Endometrium (tissue), 2 donors: ENCODE data around the gene ZNF688.
"Not testable (repeated sequence)": the region's sequence is repeated elsewhere in the genome, so short reads cannot be mapped to it uniquely, and the experiment has no call there.

Experiments
- FAIRE-seq: peaks from 2 replicates; lab custom pipeline; 2012; peaks lifted over from hg19 to GRCh38; lab: Jason Lieb, UNC
- donor health status: control.
- donor health status: control.

The ZNF688 gene

GRCh38 chr16:30557707-30557956 is 13.9 kb downstream of the ZNF688 start:
- FAIRE-seq, result no peak

GRCh38 chr16:30556125-30556473 is 15.4 kb downstream of the ZNF688 start:
- FAIRE-seq, result no peak

DNA sequence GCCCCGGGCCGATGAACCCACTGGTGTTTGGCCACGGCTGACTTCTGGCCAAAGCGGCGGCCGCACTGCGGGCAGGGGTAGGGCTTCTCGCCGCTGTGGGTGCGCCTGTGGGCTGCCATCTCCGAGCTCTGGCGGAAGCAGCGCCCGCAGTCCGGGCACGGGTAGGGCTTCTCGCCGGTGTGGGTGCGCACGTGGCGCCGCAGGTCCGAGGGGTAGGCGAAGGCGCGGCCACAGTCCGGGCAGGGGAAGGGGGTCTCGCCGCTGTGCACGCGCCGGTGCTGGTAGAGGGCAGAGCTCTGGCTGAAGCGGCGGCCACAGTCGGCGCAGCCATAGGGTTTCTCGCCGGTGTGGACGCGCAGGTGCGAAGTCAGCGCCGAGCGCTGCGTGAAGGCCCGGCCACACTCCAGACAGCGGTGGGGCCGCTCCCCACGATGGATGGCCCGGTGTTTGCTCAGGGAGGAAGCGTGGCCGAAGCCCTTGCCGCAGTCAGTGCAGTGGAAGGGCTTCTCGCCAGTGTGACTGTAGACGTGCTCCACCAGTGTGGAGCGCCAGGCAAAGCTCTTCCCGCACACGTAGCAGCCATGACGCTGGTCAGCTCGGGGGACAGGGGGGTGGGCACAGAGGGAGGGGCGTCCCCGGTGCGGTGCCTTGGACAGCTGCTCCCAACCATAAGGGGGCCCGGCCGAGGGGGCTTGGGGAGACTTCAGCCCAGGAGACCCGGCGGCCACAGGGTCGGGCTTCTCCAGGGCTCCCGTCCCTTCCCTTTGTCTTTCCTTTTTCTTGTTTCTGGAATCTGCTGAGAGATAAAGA is 16.0 kb downstream of the ZNF688 start:
- FAIRE-seq, result no peak

- FAIRE-seq, result no peak
Measured at GRCh38 chr16:30554557-30555314, 16.8 kb downstream of the ZNF688 start.

DNA sequence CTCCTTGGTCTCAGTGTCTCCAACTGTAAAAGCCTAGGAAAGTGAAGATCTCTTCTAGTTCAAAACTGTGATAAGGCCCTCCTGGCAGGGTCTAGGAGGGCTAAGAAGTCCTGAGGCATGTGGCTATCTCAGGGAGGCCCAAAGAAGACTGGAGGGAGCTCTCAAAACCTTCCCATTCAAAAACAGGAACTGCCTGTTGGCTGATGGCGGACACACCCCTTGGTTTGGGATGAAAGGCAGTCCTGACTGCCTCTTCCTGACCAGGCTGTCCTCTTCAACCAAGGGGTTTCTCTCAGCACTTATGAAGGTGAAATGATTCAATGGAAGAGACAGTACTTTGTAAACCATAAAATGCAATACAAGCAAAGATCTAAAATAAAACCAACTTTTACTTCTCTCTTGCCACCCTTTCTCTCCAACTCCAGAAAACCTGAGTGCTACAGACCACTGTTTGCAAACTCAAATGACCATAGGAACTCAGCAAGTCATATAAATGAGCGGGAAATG is 18.1 kb downstream of the ZNF688 start:
- no peak for FAIRE-seq

DNA sequence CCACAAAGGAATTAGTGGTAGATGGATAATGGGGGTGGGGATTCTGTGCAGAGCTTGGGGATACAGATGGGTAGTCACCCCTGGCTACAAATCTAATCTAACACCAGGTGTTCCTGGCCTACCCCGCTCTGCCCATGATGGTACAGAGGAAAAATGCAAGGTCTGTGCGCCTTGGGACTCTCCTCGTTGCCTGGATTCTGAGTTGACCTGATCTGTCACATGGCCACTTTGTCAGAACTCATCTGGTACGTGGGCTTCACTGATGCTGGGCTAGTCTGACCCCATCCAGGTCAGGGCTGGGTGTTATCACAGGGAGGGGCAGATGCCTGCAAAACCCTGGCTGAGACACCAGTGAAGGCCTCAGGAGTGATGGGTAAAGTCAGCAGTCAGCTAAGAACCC is 18.6 kb downstream of the ZNF688 start:
- no peak for FAIRE-seq

DNA sequence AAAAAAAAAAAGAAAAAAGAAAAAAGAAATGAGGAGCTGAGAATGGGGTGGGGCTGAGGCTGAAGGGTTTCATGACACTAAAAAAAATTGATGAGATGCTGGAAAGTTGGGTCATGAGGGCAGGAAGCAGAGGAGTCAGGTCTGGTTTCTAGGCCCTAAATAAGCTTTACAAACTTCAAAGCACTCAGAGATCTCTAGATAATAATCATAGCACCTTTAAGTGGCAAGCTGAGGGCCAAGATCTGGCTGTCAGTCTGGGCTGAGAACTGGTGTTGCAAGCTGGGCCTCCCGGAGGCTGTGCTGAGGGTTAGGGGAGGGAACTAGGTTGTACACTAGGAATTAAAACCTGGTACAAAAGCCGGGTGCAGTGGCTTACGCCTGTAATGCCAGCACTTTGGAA is 19.7 kb downstream of the ZNF688 start:
- FAIRE-seq, result no peak

- FAIRE-seq, result no peak
Measured at GRCh38 chr16:30548416-30549253, 22.9 kb downstream of the ZNF688 start.

DNA sequence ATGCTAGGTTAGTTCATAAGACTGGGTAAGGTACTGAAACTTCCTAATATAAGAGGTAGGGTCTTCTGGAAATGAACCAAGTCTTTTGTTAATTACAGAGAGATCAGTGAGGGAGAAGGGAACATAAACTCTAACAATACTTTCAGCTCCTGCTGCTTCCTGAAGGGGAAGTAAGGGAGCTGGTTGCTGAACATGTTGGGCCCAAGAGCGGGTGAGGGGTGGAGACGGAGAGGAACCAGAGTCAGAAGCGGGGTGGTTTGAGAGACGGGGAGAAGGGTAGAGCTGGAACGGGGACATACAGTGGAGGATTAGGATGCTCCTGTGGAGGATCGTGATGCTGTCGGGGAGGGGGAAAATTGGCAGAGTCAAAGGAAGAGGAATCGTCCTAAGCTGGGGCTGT is 25.4 kb downstream of the ZNF688 start:
- FAIRE-seq, result no peak

- no peak for FAIRE-seq
Measured at GRCh38 chr16:30543067-30543466, 28.4 kb downstream of the ZNF688 start.

DNA sequence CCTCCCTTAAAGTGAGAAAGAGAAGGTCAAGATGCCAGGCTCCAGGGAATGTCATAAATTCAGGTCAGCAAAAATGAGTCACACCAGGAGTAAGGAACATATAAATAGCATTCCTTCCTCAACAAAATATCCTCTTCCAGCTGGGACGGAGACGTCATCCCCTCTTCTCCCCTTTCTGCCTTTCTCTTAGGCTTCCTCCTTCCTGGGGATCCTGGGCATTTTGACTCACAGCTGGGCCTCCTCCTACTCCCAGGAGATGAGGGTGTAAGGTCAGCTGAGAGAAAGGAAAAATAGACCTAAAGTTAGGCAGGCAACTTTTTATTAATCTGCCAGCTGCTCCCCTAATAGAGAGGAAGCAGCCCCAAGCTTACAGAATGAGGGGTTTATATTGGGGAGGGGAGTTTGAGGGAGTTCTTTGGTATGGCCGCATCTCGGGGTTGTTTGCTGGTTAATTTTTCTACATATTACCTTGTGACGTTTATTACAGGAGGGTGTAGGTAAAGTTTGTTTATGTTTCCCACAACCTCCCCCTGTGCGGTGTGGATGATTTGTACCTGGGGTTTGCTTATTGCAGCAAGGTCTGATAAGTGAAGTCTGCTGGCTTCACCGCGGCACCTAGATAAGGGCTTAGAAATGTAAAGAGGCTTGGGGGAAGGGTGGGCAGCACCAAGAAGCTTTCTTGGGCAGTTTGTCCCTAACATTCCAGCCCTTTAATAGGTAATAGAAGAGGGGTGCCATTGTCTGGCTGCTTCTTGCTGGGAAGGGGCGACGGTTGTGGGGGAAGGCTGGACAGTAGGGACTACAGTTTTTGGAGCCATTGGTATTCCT is 29.8 kb downstream of the ZNF688 start:
- FAIRE-seq, result no peak

DNA sequence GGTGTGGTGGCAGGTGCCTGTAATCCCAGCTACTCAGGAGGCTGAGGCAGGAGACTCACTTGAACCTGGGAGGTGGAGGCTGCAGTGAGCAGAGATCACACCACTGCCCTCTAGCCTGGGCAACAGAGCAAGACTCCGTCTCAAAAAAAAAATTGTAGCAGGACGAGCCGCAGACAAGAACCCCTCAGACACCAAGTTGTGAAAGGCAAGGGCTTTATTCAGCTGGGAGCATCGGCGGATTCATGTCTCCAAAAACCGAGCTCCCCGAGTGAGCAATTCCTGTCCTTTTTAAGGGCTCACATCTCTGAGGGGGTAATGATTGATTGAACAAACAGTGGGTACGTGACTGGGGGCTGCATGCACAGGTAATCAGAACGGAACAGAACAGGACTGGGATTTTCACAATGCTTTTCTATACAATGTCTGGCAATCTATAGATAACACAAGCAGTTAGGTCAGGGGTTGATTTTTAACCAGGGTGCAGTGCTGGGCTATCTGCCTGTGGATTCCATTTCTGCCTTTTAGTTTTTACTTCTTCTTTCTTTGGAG is 30.5 kb downstream of the ZNF688 start:
- FAIRE-seq, result not testable (repeated sequence)

- FAIRE-seq, result not testable (repeated sequence)
Measured at GRCh38 chr16:30539986-30540526, 31.5 kb downstream of the ZNF688 start.

DNA sequence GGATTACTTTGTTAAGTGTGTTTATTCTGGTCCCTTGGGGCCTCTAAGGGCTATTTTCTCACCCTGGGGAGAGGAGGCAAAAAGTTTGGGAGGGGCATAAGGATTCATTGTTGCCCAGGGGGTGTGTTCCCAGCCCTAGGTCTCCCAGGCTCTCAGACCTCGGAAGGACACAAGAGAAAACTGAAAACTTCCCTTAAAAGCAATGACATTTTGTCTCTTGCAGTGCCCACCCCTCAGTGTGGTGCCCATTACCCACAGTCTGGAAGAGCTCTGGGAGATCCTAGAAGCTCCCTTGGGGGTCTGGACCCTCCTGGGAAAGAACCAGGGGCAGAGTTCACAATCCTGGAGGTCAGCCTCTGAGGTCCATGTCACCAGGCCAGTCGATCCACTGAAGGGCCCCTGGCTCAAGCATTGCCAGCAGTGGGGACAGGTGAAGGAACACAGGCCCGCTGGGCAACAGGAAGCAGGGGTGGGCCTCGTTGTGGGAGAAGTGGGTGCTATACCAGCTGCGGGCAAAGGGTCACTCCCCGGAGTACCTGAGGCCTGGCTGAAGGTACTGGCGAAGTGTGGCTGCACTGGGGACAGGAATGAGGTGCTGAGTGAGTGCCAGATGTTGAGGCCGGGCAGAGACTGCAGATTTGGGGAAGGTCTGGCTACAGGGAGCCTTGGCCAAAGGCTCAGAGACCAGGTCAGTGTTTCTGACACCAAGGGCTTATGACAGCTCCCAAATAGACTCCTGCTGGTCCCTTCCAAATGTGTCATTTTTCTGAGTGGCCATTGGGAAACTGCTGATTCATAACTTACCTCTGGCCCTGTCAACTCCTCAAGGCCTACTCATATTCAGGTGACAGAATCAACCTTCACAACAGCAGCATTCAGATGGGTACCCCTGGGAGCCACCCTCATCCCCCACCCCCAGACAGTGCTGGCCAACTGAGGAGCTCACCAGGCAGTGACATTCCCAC is 32.2 kb downstream of the ZNF688 start:
- no peak for FAIRE-seq

- FAIRE-seq, result not testable (repeated sequence)
Measured at GRCh38 chr16:30536391-30537024, 35.0 kb downstream of the ZNF688 start.

DNA sequence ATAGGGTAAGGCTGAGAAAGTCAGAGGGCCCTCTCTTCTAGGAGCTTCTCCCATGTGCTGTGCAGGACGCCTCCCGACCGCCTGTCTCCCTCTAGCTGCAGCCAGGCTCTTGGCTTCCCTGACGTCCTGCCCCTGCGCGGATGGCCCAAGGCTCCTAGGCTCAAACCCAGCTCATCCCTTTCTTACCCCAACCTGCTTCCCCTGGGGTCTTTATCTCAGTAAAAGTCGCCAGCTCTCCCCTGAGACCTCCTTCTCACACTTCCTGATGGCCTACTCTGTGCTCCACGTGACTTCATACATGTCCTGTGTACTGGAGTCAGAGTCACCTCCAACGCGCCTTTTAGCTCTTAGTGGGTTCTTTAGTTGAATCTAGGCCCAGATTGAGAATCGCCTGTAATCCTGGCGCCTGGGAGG is 35.7 kb downstream of the ZNF688 start:
- no peak for FAIRE-seq

DNA sequence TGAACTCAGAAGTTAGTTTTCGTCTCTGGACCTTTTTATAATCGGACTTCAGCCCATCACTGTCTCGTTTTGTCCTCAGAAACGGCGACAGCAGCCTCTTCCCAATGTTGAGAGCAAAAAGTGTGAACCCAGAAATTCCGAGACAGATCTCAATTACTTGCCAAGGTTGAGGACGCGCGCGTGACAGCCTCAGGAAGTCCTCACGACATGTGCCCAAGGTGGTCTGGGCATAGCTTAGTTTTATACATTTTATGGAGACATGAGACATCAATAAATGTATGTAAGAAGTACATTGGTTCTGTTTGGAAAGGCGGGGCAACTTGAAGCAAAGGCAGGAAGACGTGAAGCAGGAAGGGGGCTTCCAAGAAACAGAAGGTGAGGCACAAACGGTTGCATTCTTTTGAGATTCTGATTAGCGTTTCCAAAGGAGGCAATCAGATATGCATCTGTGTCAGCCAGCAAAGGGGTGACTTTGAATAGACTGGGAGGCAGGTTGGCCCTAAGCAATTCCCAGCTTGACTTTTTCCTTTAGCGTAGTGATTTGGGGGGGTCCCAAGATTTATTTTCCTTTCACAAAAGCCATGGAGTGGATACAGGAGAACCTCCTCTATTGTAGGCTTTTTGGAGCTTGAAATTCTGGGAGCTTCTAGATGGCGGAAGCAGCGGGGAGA is 36.3 kb downstream of the ZNF688 start:
- FAIRE-seq, result no peak

DNA sequence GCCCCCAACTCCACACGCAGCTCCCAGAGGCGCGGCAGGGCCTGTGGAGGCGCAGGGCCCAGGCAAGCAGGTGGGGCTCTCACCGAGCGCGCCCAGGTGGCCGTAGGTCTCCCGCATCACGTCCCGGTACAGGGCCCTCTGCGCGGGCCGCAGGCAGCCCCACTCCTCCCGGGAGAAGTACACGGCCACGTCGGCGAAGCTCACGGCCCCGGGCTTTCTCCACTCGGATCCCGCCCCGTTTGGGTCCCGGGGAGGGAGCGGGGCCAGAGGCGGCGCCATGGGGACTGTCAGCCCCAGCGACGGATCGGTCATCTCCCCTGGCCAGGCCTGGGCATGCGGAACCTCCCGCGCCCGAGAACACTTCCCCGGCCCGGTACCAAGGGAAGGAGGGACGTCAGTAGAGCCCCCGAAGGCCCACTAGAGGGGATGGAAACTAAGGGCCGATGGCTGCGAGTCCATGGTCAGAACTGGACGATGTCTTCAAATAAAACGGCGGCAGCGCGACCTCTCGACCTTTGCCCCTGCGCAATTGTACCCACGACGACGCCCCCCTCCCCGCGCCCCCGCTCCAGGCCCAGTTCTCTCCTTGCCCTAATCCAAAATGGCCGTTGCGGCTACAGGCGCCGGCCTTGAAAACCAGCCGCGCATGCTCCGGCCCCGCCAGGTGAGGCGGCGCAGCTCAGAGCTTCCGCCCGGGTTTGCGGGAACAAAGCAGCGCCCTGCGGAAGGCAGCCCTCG is 37.0 kb downstream of the ZNF688 start, which contains the start of gene ZNF747:
Gene ZNF747, minus strand, starts transcription at position 491 of the 738 bp plus-strand sequence. Its CDS starts 179 bp downstream, at position 312.
- FAIRE-seq, result no peak
